KG1 (cell line): Measurements from ENCODE around the gene RASA3.
A peak's percentile ranks its signal among the peaks of the same experiment; 100 is the strongest.

ENCODE experiments used
- DNase-seq: peaks from one replicate; lab custom pipeline; 2025; lab: John Stamatoyannopoulos, UW

Gene RASA3

DNA sequence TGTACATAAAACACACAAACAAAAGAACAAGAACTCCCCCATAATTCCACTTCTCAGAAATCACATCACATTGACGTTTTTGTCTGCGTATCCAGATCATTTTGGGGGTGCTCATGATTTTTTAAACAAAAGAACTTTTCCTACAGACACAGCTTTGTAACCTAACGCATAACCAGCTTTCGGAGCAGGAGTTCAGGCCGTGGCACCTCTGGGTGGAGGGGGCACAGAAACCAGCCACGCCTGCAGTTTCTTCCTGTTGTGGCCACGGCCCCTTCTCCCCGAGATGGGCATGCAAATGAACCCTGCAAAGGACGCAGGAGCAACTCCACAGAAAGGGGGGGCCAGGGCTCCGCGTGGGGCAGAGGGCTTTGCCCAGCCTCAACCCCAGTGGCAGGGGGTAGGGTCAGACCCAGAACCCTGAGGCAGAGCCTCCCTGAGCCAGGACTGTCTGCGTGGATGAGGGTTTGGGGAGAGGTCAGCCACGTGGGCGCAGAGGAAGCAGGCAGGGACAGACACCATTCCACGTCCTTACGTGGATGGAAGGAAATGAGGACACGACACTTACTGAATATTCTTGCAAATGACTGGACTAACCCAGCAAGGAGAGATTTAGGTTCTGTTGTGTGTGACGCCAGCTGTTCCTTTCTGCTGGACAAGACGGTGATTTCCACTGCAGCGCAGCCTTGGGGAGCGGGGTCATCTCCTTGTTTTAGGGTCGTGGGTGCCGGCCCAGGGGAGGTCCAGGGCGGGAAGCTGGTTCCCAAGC, 64.4 kb downstream of the RASA3 start:
- no peak for DNase-seq

GRCh38 chr13:114067381-114067885, 65.0 kb downstream of the RASA3 start:
- peak; percentile 22 for DNase-seq

GRCh38 chr13:114066956-114067355, 65.5 kb downstream of the RASA3 start:
- DNase-seq = no peak

- DNase-seq = no peak
Observed at GRCh38 chr13:114065926-114066774, 66.3 kb downstream of the RASA3 start.

- DNase-seq = peak; percentile 26
Observed at GRCh38 chr13:114065141-114065925, 67.1 kb downstream of the RASA3 start.

DNA sequence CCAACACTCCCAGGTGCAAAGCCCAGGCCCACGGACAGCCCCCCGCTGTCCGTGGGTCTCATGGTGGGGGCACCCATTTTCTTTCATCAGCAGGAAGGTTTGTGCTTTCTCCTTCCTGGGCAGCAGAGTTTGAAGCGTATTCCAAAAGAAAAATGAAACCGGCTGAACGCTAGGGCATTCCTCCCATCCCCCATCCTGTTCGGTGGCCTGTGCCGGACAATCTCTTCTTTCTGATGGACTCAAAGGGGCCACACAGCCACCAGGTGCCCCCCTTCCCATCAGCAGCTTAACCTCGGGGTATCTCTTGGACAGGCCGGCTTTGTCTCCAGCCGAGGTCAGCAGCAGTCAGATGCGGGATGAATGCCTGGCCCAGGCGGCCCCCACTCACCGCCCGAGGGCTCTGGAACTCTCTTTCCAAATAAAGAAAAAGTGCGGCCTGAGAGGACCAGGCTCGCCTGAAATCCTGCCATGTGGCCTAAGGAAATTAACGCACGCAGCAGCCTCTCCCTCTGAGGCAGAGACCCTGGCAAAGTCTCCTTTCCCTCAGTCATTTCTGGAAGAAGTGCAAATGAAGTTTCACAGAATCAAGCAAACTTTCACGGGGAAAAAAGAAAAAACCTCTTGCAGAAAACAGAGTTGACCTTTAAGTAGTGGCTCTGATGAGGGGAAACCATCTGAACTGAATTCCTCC, 67.8 kb downstream of the RASA3 start:
- DNase-seq = no peak

DNA sequence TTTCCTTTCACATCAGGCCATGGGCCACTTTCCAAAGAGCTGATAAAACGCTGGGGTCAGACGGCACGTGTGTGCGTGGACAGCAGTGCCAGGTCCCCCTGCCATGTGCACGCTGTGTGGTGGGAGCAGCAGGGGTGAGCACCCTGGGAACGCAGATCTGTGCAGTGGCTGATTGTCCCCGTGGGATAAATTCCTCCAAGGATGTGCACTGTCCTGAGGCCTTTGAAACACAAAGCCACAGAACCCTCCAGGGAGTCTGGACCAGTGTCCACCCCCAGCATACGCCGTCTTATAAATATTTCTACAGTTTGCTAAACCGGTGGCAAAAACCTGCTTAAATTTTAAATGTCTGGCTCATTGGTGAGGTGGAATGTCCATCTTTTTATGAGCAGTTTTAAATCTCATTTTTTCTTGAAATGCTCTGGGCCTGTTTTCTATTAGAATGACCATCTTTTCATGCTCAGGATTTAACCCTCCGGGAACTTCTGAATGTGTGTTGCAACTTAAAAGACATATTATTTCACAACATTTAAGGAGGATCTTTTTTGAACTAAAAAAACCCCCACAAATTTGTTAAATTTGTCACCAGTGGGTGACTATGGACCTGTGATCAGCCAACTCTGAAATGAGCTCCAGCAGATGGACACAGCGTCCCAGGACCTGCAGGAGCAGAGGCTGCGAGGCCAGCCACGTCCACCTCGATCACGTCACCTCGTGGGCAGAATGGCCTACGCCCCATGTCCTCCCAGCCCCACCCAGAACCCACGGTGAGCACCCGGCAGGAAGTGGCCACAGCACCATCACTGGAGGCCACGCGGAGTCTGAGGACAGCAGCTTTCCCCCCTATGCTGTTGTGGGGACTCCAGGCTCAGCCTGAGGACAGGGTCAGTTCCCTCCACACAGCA, 68.6 kb downstream of the RASA3 start:
- no peak for DNase-seq

- DNase-seq = no peak
Observed at GRCh38 chr13:114062754-114063153, 69.7 kb downstream of the RASA3 start.

DNA sequence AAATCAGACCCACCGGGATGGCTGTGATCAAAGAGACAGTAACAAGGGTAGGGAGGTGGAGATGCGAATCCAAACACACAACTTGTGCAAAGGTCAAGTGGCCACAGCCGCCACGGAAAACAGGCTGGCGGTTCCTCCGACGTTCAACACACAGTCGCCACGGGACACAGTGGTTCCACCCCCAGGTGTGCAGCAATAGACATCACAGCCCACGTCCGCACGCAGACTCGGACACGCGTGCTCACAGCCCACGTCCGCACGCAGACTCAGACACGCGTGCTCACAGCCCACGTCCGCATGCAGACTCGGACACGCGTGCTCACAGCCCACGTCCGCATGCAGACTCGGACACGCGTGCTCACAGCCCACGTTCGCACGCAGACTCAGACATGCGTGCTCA, 70.1 kb downstream of the RASA3 start:
- no peak for DNase-seq

GRCh38 chr13:114061744-114062143, 70.7 kb downstream of the RASA3 start:
- no peak for DNase-seq

- DNase-seq = no peak
Observed at GRCh38 chr13:114061047-114061446, 71.4 kb downstream of the RASA3 start.

- no peak for DNase-seq
Observed at GRCh38 chr13:114059946-114060860, 72.2 kb downstream of the RASA3 start.

DNA sequence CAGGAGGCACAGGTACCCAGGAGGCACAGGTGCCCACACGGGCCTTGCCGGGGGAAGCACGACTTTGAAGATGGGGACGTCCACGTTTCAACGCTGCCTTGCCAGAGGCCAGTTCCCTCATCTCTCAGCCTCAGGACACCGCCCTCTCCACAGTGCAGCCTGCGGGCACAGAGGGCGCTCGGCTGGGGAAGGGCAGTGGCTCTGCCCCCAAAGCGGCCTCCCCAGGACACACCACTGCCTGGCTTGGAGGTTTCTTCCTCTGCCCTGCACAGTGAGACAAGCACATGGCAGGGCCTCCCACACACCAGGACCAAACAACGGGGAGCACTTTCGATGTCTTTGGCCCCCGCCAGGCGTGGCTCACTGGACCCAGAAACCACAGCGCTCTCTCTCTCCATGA, 73.0 kb downstream of the RASA3 start:
- no peak for DNase-seq

- no peak for DNase-seq
Observed at GRCh38 chr13:114058051-114058867, 74.2 kb downstream of the RASA3 start.

DNA sequence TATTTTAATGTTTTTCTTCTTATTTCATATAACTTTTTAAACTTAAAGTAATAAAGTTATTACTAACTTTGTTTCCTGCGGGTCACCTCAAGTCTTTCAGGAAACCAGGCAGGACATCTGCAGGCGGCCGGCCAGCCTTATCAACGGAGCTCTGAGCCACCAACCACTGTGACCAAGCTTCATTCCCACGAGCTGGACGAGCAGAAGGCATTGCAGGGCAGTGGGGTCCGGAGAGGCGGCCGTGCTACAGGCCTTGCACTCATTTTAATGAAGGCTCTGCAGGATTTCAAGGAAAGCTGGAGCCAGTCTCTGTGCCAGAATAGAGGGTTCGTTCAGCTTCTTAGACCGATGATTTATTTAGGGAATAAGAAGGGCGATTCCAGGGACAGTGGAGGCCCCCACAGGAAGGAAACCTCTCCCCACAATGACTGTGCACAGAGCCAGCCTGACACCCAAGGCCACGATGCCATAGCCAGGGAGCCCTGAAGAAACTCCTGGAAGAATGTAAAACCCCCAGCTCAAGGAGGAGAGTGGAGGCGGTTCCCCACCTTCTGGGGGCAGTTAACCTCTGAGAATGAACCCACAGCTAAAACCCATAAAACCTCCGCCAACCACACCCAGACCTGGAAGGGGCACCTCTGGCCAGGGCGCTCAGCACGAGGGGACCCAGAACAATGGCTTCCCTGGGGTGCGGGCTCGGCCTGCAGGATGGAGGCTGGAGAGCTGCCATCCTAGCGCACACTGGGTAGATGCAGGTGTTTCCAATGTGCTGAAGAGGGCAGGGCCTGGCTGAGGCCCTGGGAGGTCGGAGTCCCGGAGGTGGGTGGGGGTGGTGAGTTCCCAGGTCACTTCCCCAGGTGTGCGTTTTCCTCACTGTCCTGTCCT, 75.0 kb downstream of the RASA3 start:
- DNase-seq = no peak

GRCh38 chr13:114056205-114057013, 76.0 kb downstream of the RASA3 start:
- no peak for DNase-seq

- DNase-seq = no peak
Observed at GRCh38 chr13:114055766-114056165, 76.7 kb downstream of the RASA3 start.
